H1 (cell line): Measurements from ENCODE around the gene SELENOO. TPM values are rescaled to one million over a fixed set of nuclear protein-coding genes. Genes with fewer than 3 reads are reported as not detected.

ENCODE experiments used
- ATF2 ChIP-seq: IDR thresholded peaks from 2 replicates; pipeline ENCODE4 v1.6.1; 2012; ENCODE audit warnings: low read length, inconsistent platforms
- CHD2 ChIP-seq: IDR thresholded peaks from 2 replicates; pipeline ENCODE4 v1.6.1; 2012; ENCODE audit warnings: low read length, improper control_type of control experiment
- CHD7 ChIP-seq: fragments of 300-600 bp; sonication (generic); IDR thresholded peaks from 2 replicates; pipeline ENCODE4 v1.7.1; 2012; ENCODE audit warnings: low read length, moderate library complexity, mild to moderate bottlenecking, inconsistent platforms; ENCODE audit not compliant: insufficient replicate concordance
- TBP ChIP-seq: IDR thresholded peaks from 2 replicates; pipeline ENCODE4 v1.6.1; 2011; ENCODE audit warnings: low read depth, low read length, improper control_type of control experiment
- USF2 ChIP-seq: IDR thresholded peaks from 2 replicates; pipeline ENCODE4 v1.6.1; 2011; ENCODE audit warnings: low read length, improper control_type of control experiment
- polyA plus RNA-seq, 7 experiments: library from polyadenylated mRNA; depleted of rRNA in 3 of 7; stranded (reverse) in 5 of 7; unstranded in 2 of 7; fragments of >200 nt in 5 of 7; fragments of 200-250 nt in 2 of 7; gene quantifications; 1 replicate in 5 of 7; 2 replicates in 1 of 7; 4 replicates in 1 of 7; pipeline versions ENCODE4 v1.2.1 to v1.2.3, GENCODE V29; 2011 to 2013; ENCODE audit warnings: missing spikeins in 2 of 7, mixed read lengths in 2 of 7
- total RNA-seq: library from RNA; stranded (reverse); fragmentation: NEBNext Ultra II Directional; extraction: Animal tissue kit (Norgen Biotek cat#: 25700); gene quantifications from 2 replicates; pipeline ENCODE4 v1.2.1, GENCODE V29; 2021

SELENOO gene
- total and polyA plus RNA-seq, 2 of the 8 experiments (the other 6 are each of a cell fraction or from before 2014, with no cell fraction given), result 18.6 to 25.1 TPM

GRCh38 chr22:50249341-50250248 lies 48.8 kb downstream of the SELENOO start (continued):
- TF ChIP-seq TBP (no peak), CHD2 (no peak), CHD7 (no peak), ATF2 (no peak), USF2 (no peak)
